Measurements from ENCODE around the gene AUTS2. TPM values are rescaled to one million over a fixed set of nuclear protein-coding genes. Genes with fewer than 3 reads are reported as not detected.

Gene AUTS2
- polyA plus RNA-seq, 1 donor (not counting 4 experiments of a cell fraction or from before 2014, with no cell fraction given), result 4.7 TPM

- TF ChIP-seq CTCF (optimal IDR thresholded peaks at IDR 0.05 in 1 of 3, IDR thresholded peaks at IDR 0.05 in 1 of 3, conservative IDR thresholded peaks at IDR 0.05 in 1 of 3; ENCODE audit: extremely low read depth in 1 of 3, insufficient read depth in 2 of 3, low read length in 3 of 3) (no peak), EZH2 (IDR thresholded peaks at IDR 0.05; ENCODE audit: low read length) (no peak)
- no peak for FAIRE-seq
Measured at GRCh38 chr7:70113078-70113477, 514.8 kb downstream of the AUTS2 start.

GRCh38 chr7:70113536-70113935 lies 515.3 kb downstream of the AUTS2 start:
- no peak overlapping the region for H3K9ac ChIP-seq (ENCODE audit: control insufficient read depth, extremely low read depth, insufficient read depth, low read length)
- H3K4me1 ChIP-seq (ENCODE audit: control insufficient read depth, extremely low read depth, insufficient read depth, low read length), result no peaks in the 10 kb centered on the region
- no peak overlapping the region for H3K4me2 ChIP-seq (ENCODE audit: control insufficient read depth, extremely low read depth, insufficient read depth, low read depth, low read length)
- no peaks in the 10 kb centered on the region for H3K27me3 ChIP-seq (ENCODE audit: control insufficient read depth, extremely low read depth, insufficient read depth, low read length)
- no peak overlapping the region for H3K27ac ChIP-seq (ENCODE audit: control insufficient read depth, insufficient read depth, low read length)
- no peaks in the 10 kb centered on the region for H3K9me3 ChIP-seq (ENCODE audit: control insufficient read depth, low read depth, low read length)
- dilution Hi-C loops (cut with MboI; ENCODE audit: extremely low pct_ligation_motif_present, low sequenced_read_pairs), result no loop called here
- no peak overlapping the region for H2AFZ ChIP-seq (ENCODE audit: control insufficient read depth, low read length)
- no peaks in the 10 kb centered on the region for H3K9me1 ChIP-seq (ENCODE audit: control insufficient read depth, extremely low read depth, insufficient read depth, low read length)
- H3K79me2 ChIP-seq (ENCODE audit: control insufficient read depth, insufficient read depth, low read length), result no peaks in the 10 kb centered on the region
- no peaks in the 10 kb centered on the region for H3K36me3 ChIP-seq (ENCODE audit: control insufficient read depth in 2 of 2, extremely low read depth in 1 of 2, insufficient read depth in 2 of 2, low read length in 2 of 2)
- FAIRE-seq, result no peak
- no peak overlapping the region for H3K4me3 ChIP-seq (ENCODE audit: control insufficient read depth in 2 of 3, extremely low read depth in 1 of 3, insufficient read depth in 2 of 3, low read depth in 1 of 3, low read length in 3 of 3)
- H4K20me1 ChIP-seq (ENCODE audit: control insufficient read depth, extremely low read depth, insufficient read depth, low read length), result no peaks in the 10 kb centered on the region
- no peak for DNase-seq (ENCODE audit: low read depth, low spot score)
- TF ChIP-seq EZH2 (IDR thresholded peaks at IDR 0.05; ENCODE audit: low read length), result no peak
- no peak for TF ChIP-seq CTCF (optimal IDR thresholded peaks at IDR 0.05 in 1 of 3, IDR thresholded peaks at IDR 0.05 in 1 of 3, conservative IDR thresholded peaks at IDR 0.05 in 1 of 3; ENCODE audit: extremely low read depth in 1 of 3, insufficient read depth in 2 of 3, low read length in 3 of 3)

More at GRCh38 chr7:70113078-70113477, 514.8 kb downstream of the AUTS2 start:
- Histone ChIP-seq H4K20me1 (ENCODE audit: control insufficient read depth, extremely low read depth, insufficient read depth, low read length) (no peaks in the 10 kb centered on the region), H3K9ac (ENCODE audit: control insufficient read depth, extremely low read depth, insufficient read depth, low read length) (no peak overlapping the region), H3K36me3 (ENCODE audit: control insufficient read depth in 2 of 2, extremely low read depth in 1 of 2, insufficient read depth in 2 of 2, low read length in 2 of 2) (no peaks in the 10 kb centered on the region), H3K4me3 (ENCODE audit: control insufficient read depth in 2 of 3, extremely low read depth in 1 of 3, insufficient read depth in 2 of 3, low read depth in 1 of 3, low read length in 3 of 3) (no peak overlapping the region), H3K9me3 (ENCODE audit: control insufficient read depth, low read depth, low read length) (no peaks in the 10 kb centered on the region), H3K9me1 (ENCODE audit: control insufficient read depth, extremely low read depth, insufficient read depth, low read length) (no peaks in the 10 kb centered on the region), H3K4me2 (ENCODE audit: control insufficient read depth, extremely low read depth, insufficient read depth, low read depth, low read length) (no peak overlapping the region), H3K27ac (ENCODE audit: control insufficient read depth, insufficient read depth, low read length) (no peak overlapping the region), H3K4me1 (ENCODE audit: control insufficient read depth, extremely low read depth, insufficient read depth, low read length) (no peaks in the 10 kb centered on the region), H3K27me3 (ENCODE audit: control insufficient read depth, extremely low read depth, insufficient read depth, low read length) (no peaks in the 10 kb centered on the region), H2AFZ (ENCODE audit: control insufficient read depth, low read length) (no peak overlapping the region), H3K79me2 (ENCODE audit: control insufficient read depth, insufficient read depth, low read length) (no peaks in the 10 kb centered on the region)
- dilution Hi-C loops (cut with MboI; ENCODE audit: extremely low pct_ligation_motif_present, low sequenced_read_pairs), result no loop called here
- no peak for DNase-seq (ENCODE audit: low read depth, low spot score)
